ENCODE results near the gene ELMO1. TPM values are rescaled to one million over a fixed set of nuclear protein-coding genes. Genes with fewer than 3 reads are reported as not detected.

ELMO1 gene
- total RNA-seq, 4 donors from 2014 or later = 11.5 to 19.9 (median 17.4) TPM

DNA sequence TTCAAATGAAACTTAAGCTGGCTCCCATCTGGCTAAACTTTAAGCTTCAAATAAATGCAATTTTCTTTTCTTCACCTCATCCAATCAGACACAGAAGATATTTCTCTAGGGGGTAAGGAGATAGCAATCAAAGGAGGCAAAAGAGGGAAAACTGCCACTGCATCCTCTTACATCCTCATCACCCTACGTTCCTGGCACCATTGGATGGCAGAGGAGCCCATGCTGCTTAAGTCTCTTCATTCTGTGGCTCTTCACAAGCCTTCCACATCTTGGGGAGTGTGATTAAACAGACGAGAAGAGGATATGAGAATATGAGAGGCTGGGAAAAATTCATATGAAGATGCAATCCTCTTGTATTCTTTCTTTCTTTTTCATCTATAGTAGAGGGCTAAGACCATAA, 378.6 kb downstream of the ELMO1 start:
- TF ChIP-seq CTCF (IDR thresholded peaks at IDR 0.05) (no peak), POLR2A (IDR thresholded peaks at IDR 0.05) (no peak)
- WGBS, 2 donors = 85 to 91% methylated on average over 2 of the region's 2 CpGs
- intact Hi-C loops (cut with DNase I; ENCODE audit: low total_unique reads) = no loop called here
- no peak overlapping the region for H3K4me3 ChIP-seq (ENCODE audit: low read depth, poor library complexity, severe bottlenecking)
- DNase-seq (ENCODE audit: low spot score in 2 of 2) = no peak

DNA sequence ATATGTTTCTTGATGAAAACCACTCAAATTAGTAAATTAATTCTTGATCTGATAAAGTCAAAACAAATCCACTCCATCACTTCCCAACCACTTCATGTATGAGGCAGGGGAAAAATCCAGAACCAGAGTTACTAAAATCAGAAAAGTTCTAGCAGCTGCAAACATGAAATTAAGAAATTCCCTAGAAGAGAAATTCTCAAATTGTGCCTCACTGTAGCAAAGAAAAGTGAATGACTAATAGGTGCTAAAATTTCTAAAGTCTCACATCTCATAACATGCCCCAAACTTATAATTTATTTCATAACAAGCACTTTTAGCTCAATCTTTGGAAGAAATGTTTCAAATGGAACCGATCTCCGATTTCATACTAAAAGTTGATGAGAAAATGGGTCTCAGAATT, 379.3 kb downstream of the ELMO1 start:
- H3K4me3 ChIP-seq (ENCODE audit: low read depth, poor library complexity, severe bottlenecking) = no peak overlapping the region
- TF ChIP-seq POLR2A (IDR thresholded peaks at IDR 0.05) (no peak), CTCF (IDR thresholded peaks at IDR 0.05) (no peak)
- DNase-seq (ENCODE audit: low spot score in 2 of 2) = no peak
- intact Hi-C loops (cut with DNase I; ENCODE audit: low total_unique reads) = no loop called here
- 90 to 98% methylated on average over 2 of the region's 2 CpGs for WGBS, 2 donors

DNA sequence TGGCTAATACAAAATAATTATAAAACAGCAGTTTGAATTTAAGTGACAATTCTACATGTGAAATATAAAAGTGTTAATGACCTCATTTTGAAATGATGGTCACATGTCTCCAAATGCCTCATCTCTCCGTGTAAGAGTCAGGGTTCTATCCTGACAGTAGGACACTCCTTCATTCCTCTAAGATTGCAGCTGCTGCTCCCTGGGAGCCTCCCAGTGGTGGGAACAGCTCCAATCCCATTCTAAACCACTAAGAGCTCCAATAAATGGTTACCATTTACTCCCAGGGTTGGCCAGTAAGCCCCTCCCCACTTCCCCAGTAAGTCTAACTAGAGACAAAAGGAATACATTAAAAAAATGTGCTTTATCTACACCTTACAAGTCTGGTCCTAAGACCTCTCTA, 379.8 kb downstream of the ELMO1 start:
- 43 to 48% methylated on average over 1 of the region's 1 CpG for WGBS, 2 donors
- DNase-seq (ENCODE audit: low spot score in 2 of 2) = no peak
- no peak for TF ChIP-seq POLR2A (IDR thresholded peaks at IDR 0.05)
- no peak for TF ChIP-seq CTCF (IDR thresholded peaks at IDR 0.05)
- no peak overlapping the region for H3K4me3 ChIP-seq (ENCODE audit: low read depth, poor library complexity, severe bottlenecking)
- intact Hi-C loops (cut with DNase I; ENCODE audit: low total_unique reads) = no loop called here

GRCh38 chr7:37068038-37068437, 380.6 kb downstream of the ELMO1 start:
- H3K4me3 ChIP-seq (ENCODE audit: low read depth, poor library complexity, severe bottlenecking) = no peak overlapping the region
- WGBS, 2 donors = 82 to 84% methylated on average over 4 of the region's 4 CpGs
- DNase-seq (ENCODE audit: low spot score in 2 of 2) = no peak
- intact Hi-C loops (cut with DNase I; ENCODE audit: low total_unique reads) = no loop called here
- TF ChIP-seq POLR2A (IDR thresholded peaks at IDR 0.05) = no peak

GRCh38 chr7:37065779-37066271, 382.8 kb downstream of the ELMO1 start:
- TF ChIP-seq CTCF (IDR thresholded peaks at IDR 0.05) = no peak
- TF ChIP-seq POLR2A (IDR thresholded peaks at IDR 0.05) = no peak
- 83 to 88% methylated on average over 5 of the region's 5 CpGs for WGBS, 2 donors
- intact Hi-C loops (cut with DNase I; ENCODE audit: low total_unique reads) = no loop called here
- H3K4me3 ChIP-seq (ENCODE audit: low read depth, poor library complexity, severe bottlenecking) = no peak overlapping the region
- no peak for DNase-seq (ENCODE audit: low spot score in 2 of 2)

- WGBS, 2 donors = 70 to 73% methylated on average over 3 of the region's 3 CpGs
- DNase-seq (ENCODE audit: low spot score in 2 of 2) = no peak
- intact Hi-C loops (cut with DNase I; ENCODE audit: low total_unique reads) = no loop called here
Observed at GRCh38 chr7:37062560-37062859, 386.2 kb downstream of the ELMO1 start.

More at GRCh38 chr7:37062560-37062859, 386.2 kb downstream of the ELMO1 start:
- TF ChIP-seq CTCF (IDR thresholded peaks at IDR 0.05) = no peak
- TF ChIP-seq POLR2A (IDR thresholded peaks at IDR 0.05) = no peak
- no peak overlapping the region for H3K4me3 ChIP-seq (ENCODE audit: low read depth, poor library complexity, severe bottlenecking)

Data from lower leg skin (tissue), 4 donors.